ENCODE measurements around the gene PHLDB2.
A peak's percentile ranks its signal among the peaks of the same experiment; 100 is the strongest.

Gene PHLDB2

GRCh38 chr3:111850537-111850936 lies 8.5 kb upstream of the PHLDB2 start:
- Mint-ChIP-seq H3K36me3 (ENCODE audit: low read depth) (no peaks in the 10 kb centered on the region), H3K9me3 (no peaks in the 10 kb centered on the region), H3K27me3 (ENCODE audit: low read depth, poor library complexity) (peaks cover 7% of the 10 kb centered on the region), H3K27ac (no peak overlapping the region), H3K4me1 (peaks cover 61% of the 10 kb centered on the region), H3K4me3 (no peak overlapping the region)
- DNase-seq, result no peak
- TF ChIP-seq CTCF (IDR thresholded peaks at IDR 0.05), result no peak

GRCh38 chr3:111851511-111851954 lies 7.5 kb upstream of the PHLDB2 start:
- DNase-seq, result no peak
- peaks cover 7% of the 10 kb centered on the region for H3K27me3 Mint-ChIP-seq (ENCODE audit: low read depth, poor library complexity)
- no peak for TF ChIP-seq CTCF (IDR thresholded peaks at IDR 0.05)
- H3K4me1 Mint-ChIP-seq, result peaks cover 61% of the 10 kb centered on the region
- H3K36me3 Mint-ChIP-seq (ENCODE audit: low read depth), result no peaks in the 10 kb centered on the region
- no peak overlapping the region for H3K4me3 Mint-ChIP-seq
- H3K9me3 Mint-ChIP-seq, result no peaks in the 10 kb centered on the region
- H3K27ac Mint-ChIP-seq, result peak overlapping the region; percentile 24

- no peak overlapping the region for H3K4me3 Mint-ChIP-seq
- TF ChIP-seq CTCF (IDR thresholded peaks at IDR 0.05), result no peak
- H3K36me3 Mint-ChIP-seq (ENCODE audit: low read depth), result no peaks in the 10 kb centered on the region
- no peak overlapping the region for H3K27ac Mint-ChIP-seq
- H3K4me1 Mint-ChIP-seq, result peaks cover 56% of the 10 kb centered on the region
- H3K9me3 Mint-ChIP-seq, result no peaks in the 10 kb centered on the region
- DNase-seq, result no peak
- peaks cover 10% of the 10 kb centered on the region for H3K27me3 Mint-ChIP-seq (ENCODE audit: low read depth, poor library complexity)
These were observed 6.5 kb upstream of the PHLDB2 start for GRCh38 chr3:111852540-111852939.

- TF ChIP-seq CTCF (IDR thresholded peaks at IDR 0.05), result no peak
- H3K27me3 Mint-ChIP-seq (ENCODE audit: low read depth, poor library complexity), result peaks cover 10% of the 10 kb centered on the region
- no peak for DNase-seq
- no peak overlapping the region for H3K27ac Mint-ChIP-seq
- no peak overlapping the region for H3K4me3 Mint-ChIP-seq
- H3K4me1 Mint-ChIP-seq, result peaks cover 51% of the 10 kb centered on the region
- H3K36me3 Mint-ChIP-seq (ENCODE audit: low read depth), result no peaks in the 10 kb centered on the region
- no peaks in the 10 kb centered on the region for H3K9me3 Mint-ChIP-seq
These were observed 6.0 kb upstream of the PHLDB2 start for GRCh38 chr3:111853068-111853467.

GRCh38 chr3:111854990-111855389 lies 4.1 kb upstream of the PHLDB2 start:
- Mint-ChIP-seq H3K27me3 (ENCODE audit: low read depth, poor library complexity) (peaks cover 10% of the 10 kb centered on the region), H3K9me3 (no peaks in the 10 kb centered on the region), H3K36me3 (ENCODE audit: low read depth) (no peaks in the 10 kb centered on the region), H3K4me1 (peaks cover 50% of the 10 kb centered on the region), H3K27ac (no peak overlapping the region), H3K4me3 (no peak overlapping the region)
- DNase-seq, result no peak
- TF ChIP-seq CTCF (IDR thresholded peaks at IDR 0.05), result no peak

DNA sequence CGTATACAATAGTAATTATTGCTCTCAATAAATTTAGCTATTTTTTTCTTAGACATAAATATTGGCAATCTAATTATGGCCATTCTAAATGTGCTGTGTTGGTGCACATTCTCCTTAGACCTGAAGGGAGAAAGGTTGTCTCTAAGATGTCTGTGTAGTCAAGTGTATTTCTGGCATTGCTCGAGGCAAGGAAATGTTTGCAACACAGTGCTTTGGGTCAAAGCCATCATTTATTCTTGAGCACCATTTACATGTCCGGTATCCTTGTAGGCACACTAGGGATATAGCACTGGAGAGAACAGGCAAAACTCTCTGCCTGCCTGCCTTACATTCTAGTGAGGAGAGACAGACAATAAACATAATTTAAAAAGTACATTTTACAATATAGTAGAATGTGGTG lies 2.6 kb upstream of the PHLDB2 start:
- H3K36me3 Mint-ChIP-seq (ENCODE audit: low read depth), result no peaks in the 10 kb centered on the region
- no peak for DNase-seq
- no peak overlapping the region for H3K27ac Mint-ChIP-seq
- H3K9me3 Mint-ChIP-seq, result no peaks in the 10 kb centered on the region
- TF ChIP-seq CTCF (IDR thresholded peaks at IDR 0.05), result no peak
- peaks cover 10% of the 10 kb centered on the region for H3K27me3 Mint-ChIP-seq (ENCODE audit: low read depth, poor library complexity)
- peaks cover 55% of the 10 kb centered on the region for H3K4me1 Mint-ChIP-seq
- no peak overlapping the region for H3K4me3 Mint-ChIP-seq
